Prostate gland (tissue), 2 donors: ENCODE results near the gene FFAR1. TPM values are rescaled to one million over a fixed set of nuclear protein-coding genes. Genes with fewer than 3 reads are reported as not detected.

Experiments
- DNase-seq: peaks from one replicate; pipeline ENCODE4 v3.0.0-alpha.2; 2019; ENCODE audit warnings: low spot score
- H3K27ac ChIP-seq, 2 donors: fragments of 200-600 bp; sonication (generic); 2 replicates each; pipeline ENCODE4 v1.5.1; 2017 to 2019
- H3K27me3 ChIP-seq: fragments of 200-600 bp; sonication (generic); replicated peaks from 2 replicates; pipeline ENCODE4 v1.5.1; 2019; ENCODE audit not compliant: insufficient read depth
- H3K36me3 ChIP-seq, 2 donors: fragments of 200-600 bp; sonication (generic); 1 replicate in 1 of 2; 2 replicates in 1 of 2; pipeline versions ENCODE4 v1.5.1 to v1.8.1; 2017 to 2019
- H3K4me1 ChIP-seq: fragments of 200-600 bp; sonication (generic); replicated peaks from 2 replicates; pipeline ENCODE4 v1.5.1; 2019
- H3K4me3 ChIP-seq, 2 donors: fragments of 200-600 bp; sonication (generic); 2 replicates each; pipeline ENCODE4 v1.5.1; 2017 to 2019
- H3K9me3 ChIP-seq: fragments of 200-600 bp; sonication (generic); 2 replicates; pipeline ENCODE4 v1.5.1; 2017
- CTCF ChIP-seq, 4 experiments: fragments of 200-600 bp in 2 of 4; fragments of 450-650 bp in 2 of 4; sonication (generic) in 2 of 4; IDR thresholded peaks; 1 replicate in 3 of 4; 2 replicates in 1 of 4; pipeline ENCODE4 v1.5.1; 2016 to 2019; ENCODE audit warnings: antibody characterized with exemption in 4 of 4, mild to moderate bottlenecking in 2 of 4, moderate library complexity in 2 of 4
- POLR2A ChIP-seq: fragments of 450-650 bp; IDR thresholded peaks from one replicate; pipeline ENCODE4 v1.6.1; 2016; ENCODE audit warnings: antibody characterized with exemption, mild to moderate bottlenecking
- POLR2AphosphoS5 ChIP-seq: sonication (generic); formaldehyde crosslinking; IDR thresholded peaks from one replicate; pipeline ENCODE4 v1.6.1; 2017; ENCODE audit warnings: antibody characterized with exemption
- WGBS: methylation state at CpG from one replicate; pipeline ENCODE4 v1.1.5; 2018; 5-methylcytosine and 5-hydroxymethylcytosine counted together
- intact Hi-C: fragments of 100-400 bp; cut with DNase I; formaldehyde crosslinking; loops from one replicate; pipeline ENCODE4 v1.14.2; 2022
- total RNA-seq, 2 donors: library from RNA; depleted of rRNA; stranded (reverse); fragments of >200 nt; gene quantifications; one replicate each; pipeline ENCODE4 v1.1.0, GENCODE V29; 2016

FFAR1 gene
- total RNA-seq, 2 donors from 2014 or later = 0.28 TPM; not detected in 1

DNA sequence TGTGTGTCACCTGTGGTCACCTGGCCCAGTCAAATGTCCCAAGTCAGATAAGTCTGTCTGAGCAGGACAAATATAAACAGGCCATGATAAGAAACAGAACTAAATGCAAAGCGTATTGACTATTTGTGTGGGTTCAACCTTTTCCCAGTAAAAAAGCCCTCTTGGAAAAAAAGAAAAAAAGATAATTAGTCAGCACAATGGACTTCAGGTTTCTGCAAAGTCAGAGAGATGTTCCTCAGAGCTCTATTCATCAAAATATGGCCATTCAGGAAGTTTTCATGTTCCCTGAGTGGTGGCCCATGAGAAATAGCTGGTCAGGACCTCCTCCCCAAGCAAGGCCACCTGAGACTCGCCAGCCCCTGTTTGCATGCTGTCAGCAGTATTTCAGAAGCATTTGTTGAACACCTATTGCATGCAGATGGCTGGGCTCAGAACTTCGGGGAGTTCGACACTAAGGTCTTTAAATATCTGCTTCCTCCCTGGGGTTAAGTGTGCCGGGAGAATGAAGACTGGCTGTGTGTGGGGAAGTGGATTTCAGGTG, 13.2 kb downstream of the FFAR1 start:
- intact Hi-C loops = no loop called here
- Histone ChIP-seq H3K9me3 (no peaks in the 10 kb centered on the region), H3K4me1 (no peaks in the 10 kb centered on the region), H3K27ac (no peak overlapping the region), H3K27me3 (no peaks in the 10 kb centered on the region), H3K4me3 (no peak overlapping the region), H3K36me3 (no peaks in the 10 kb centered on the region)
- TF ChIP-seq POLR2A (no peak), POLR2AphosphoS5 (no peak), CTCF (IDR thresholded peaks at IDR 0.05) (no peak)
- no peak for DNase-seq
- 68% methylated on average over 5 of the region's 5 CpGs for WGBS

DNA sequence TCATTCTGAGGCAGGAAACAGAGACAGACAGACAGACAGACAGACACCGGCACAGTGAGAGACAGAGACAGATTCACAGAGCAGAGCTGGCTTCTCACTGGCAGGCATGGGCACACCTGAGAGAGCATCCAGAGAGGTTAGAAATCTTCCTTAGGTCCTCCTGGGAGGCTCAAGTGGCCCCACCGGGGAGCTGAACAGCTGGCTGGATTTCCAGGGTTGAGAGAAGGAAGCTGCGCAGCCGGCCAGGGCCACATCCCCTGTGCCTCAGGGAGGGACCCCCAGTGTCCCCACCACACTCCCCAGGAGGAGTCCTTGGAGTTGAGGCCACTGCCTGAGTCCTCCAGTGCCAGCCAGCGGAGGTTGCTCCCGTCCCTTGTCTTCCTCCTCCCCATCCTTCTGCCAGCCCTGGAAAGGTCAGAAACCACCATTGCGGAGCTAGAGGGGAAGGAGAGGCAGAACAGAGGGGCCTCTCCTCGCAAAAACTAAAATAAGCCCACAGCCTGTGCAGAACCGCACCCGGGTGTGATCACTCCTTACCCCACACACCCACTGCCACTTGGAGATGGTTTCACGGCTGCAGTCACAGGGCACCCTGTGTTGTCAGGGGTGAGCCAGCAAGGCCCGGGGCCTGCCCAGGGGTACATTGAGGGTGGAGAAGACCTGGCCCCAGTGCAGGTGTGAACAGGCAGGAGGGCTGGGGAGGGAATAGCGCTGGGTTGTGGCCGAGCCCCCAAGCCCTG, 14.7 kb downstream of the FFAR1 start:
- H3K4me1 ChIP-seq = no peaks in the 10 kb centered on the region
- no peaks in the 10 kb centered on the region for H3K9me3 ChIP-seq
- no peaks in the 10 kb centered on the region for H3K36me3 ChIP-seq
- no peak overlapping the region for H3K4me3 ChIP-seq
- 64% methylated on average over 7 of the region's 14 CpGs for WGBS
- intact Hi-C loops = no loop called here
- no peak for TF ChIP-seq POLR2A
- TF ChIP-seq POLR2AphosphoS5 = no peak
- TF ChIP-seq CTCF (IDR thresholded peaks at IDR 0.05) = no peak
- DNase-seq = no peak
- no peak overlapping the region for H3K27ac ChIP-seq
- H3K27me3 ChIP-seq = no peaks in the 10 kb centered on the region

- Histone ChIP-seq H3K4me1 (no peaks in the 10 kb centered on the region), H3K4me3 (no peak overlapping the region), H3K9me3 (no peaks in the 10 kb centered on the region), H3K36me3 (no peaks in the 10 kb centered on the region), H3K27ac (no peak overlapping the region), H3K27me3 (no peaks in the 10 kb centered on the region)
- WGBS = 65% methylated on average over 9 of the region's 11 CpGs
- TF ChIP-seq POLR2AphosphoS5 = no peak
- no peak for TF ChIP-seq CTCF (IDR thresholded peaks at IDR 0.05)
- no peak for TF ChIP-seq POLR2A
- intact Hi-C loops = no loop called here
- no peak for DNase-seq
These were observed 15.4 kb downstream of the FFAR1 start for GRCh38 chr19:35363001-35363590.

DNA sequence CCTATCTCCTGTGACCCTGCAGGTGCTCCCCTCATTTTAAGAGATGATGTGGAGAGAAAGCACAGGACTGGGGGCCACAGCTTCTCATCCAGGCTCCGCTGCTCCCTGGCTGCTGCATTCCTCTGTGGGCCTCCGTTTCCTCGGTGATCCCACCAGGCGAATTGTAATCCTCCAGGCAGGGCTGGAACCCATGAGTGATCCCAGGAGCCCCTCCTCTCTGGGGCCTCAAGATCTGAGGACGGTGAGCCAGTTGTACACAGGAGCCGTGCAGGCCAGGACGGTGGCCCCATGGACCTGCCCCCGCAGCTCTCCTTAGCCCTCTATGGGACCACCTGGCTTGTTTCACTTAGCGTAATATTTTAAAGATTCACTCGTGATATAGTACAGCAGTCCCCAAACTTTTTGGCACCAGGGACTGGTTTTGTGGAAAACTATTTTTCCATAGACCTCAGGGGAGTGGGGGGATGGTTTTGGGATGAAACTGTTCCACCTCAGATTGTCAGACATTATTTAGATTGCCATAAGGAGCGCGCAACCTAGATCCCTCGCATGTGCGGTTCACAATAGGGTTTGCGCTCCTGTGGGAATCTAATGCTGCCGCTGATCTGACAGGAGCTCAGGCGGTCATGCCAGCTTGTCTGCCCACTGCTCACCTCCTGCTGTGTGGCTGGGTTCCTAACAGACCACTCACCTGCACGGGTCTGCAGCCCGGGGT, 16.2 kb downstream of the FFAR1 start:
- intact Hi-C loops = no loop called here
- WGBS = 72% methylated on average over 14 of the region's 19 CpGs
- no peak for DNase-seq
- Histone ChIP-seq H3K27ac (no peak overlapping the region), H3K4me3 (no peak overlapping the region), H3K36me3 (no peaks in the 10 kb centered on the region), H3K9me3 (no peaks in the 10 kb centered on the region), H3K27me3 (no peaks in the 10 kb centered on the region), H3K4me1 (no peaks in the 10 kb centered on the region)
- no peak for TF ChIP-seq POLR2A

DNA sequence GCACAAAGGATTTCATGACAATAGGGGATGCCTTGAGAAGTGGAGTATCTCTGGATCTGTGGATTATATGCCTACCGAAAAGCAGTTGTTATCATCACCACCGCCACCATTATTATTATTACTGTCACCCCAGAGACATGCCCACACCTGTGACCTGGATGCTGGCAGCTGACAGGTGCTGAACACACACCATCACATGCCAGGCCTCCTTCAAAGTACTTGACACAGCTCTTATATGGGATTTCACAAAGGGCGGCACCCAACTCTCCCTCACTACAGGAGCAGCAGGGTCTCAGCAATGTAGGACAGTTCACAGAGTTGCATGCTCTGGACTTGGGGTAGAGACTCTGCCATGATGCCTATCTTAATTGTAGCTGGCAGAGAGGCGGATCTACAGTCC, 17.6 kb downstream of the FFAR1 start:
- H3K27me3 ChIP-seq = no peaks in the 10 kb centered on the region
- no peaks in the 10 kb centered on the region for H3K36me3 ChIP-seq
- DNase-seq = no peak
- intact Hi-C loops = no loop called here
- H3K4me3 ChIP-seq = no peak overlapping the region
- H3K9me3 ChIP-seq = no peaks in the 10 kb centered on the region
- H3K4me1 ChIP-seq = no peaks in the 10 kb centered on the region
- 90% methylated on average over 3 of the region's 4 CpGs for WGBS
- H3K27ac ChIP-seq = no peak overlapping the region
- TF ChIP-seq CTCF (IDR thresholded peaks at IDR 0.05) (no peak), POLR2AphosphoS5 (no peak), POLR2A (no peak)
